ENCODE measurements around the gene GARIN5A.

- TF ChIP-seq CTCF (conservative IDR thresholded peaks at IDR 0.05; ENCODE audit: low read length): no peak
- no peak for TF ChIP-seq EZH2phosphoT487 (IDR thresholded peaks at IDR 0.05; ENCODE audit: borderline replicate concordance, low read depth, low read length)
Observed at GRCh38 chr19:50507376-50507775, 30.7 kb upstream of the GARIN5A start.

Measured in OCI-LY7 (cell line).